Tibial nerve (tissue), 4 donors: Measurements from ENCODE around the gene ZAR1. TPM values are rescaled to one million over a fixed set of nuclear protein-coding genes. Genes with fewer than 3 reads are reported as not detected.
"Not testable (repeated sequence)": the region's sequence is repeated elsewhere in the genome, so short reads cannot be mapped to it uniquely, and the experiment has no call there.

ENCODE experiments used
- DNase-seq, 2 donors: peaks; one replicate each; pipeline ENCODE4 v3.0.0-alpha.2; 2019; ENCODE audit warnings: low spot score in 2 of 2
- H3K27ac ChIP-seq, 4 donors: fragments of 200-600 bp; sonication (generic) in 3 of 4; one replicate each; pipeline ENCODE4 v1.5.1; 2017 to 2019; ENCODE audit warnings: mild to moderate bottlenecking in 1 of 4
- H3K27me3 ChIP-seq, 2 donors: fragments of 200-600 bp; sonication (generic) in 1 of 2; one replicate each; pipeline versions ENCODE4 v1.5.1 to v1.6.0; 2017 to 2019
- H3K36me3 ChIP-seq, 3 donors: fragments of 200-600 bp; sonication (generic); one replicate each; pipeline ENCODE4 v1.5.1; 2018 to 2019
- H3K4me1 ChIP-seq, 4 donors: fragments of 200-600 bp; sonication (generic) in 3 of 4; one replicate each; pipeline ENCODE4 v1.5.1; 2017 to 2019
- H3K4me3 ChIP-seq, 4 donors: fragments of 200-600 bp; sonication (generic) in 3 of 4; one replicate each; pipeline ENCODE4 v1.5.1; 2017 to 2019; ENCODE audit warnings: mild to moderate bottlenecking in 1 of 4, moderate library complexity in 1 of 4
- H3K9me3 ChIP-seq, 4 donors: fragments of 200-600 bp; sonication (generic) in 3 of 4; one replicate each; pipeline ENCODE4 v1.5.1; 2017 to 2019
- EP300 ChIP-seq, 2 donors: sonication (generic); formaldehyde crosslinking; IDR thresholded peaks; one replicate each; pipeline ENCODE4 v1.6.1; 2017; ENCODE audit warnings: antibody characterized with exemption in 2 of 2, mild to moderate bottlenecking in 1 of 2
- POLR2A ChIP-seq, 2 donors: fragments of 450-650 bp; IDR thresholded peaks; one replicate each; pipeline ENCODE4 v1.6.1; 2017; ENCODE audit warnings: antibody characterized with exemption in 2 of 2, mild to moderate bottlenecking in 2 of 2, moderate library complexity in 2 of 2
- WGBS, 2 donors: methylation state at CpG; one replicate each; pipeline ENCODE4 v1.1.5; 2018; 5-methylcytosine and 5-hydroxymethylcytosine counted together
- total RNA-seq, 4 donors: library from RNA; depleted of rRNA; stranded (reverse); fragments of >200 nt; gene quantifications; one replicate each; pipeline ENCODE4 v1.1.0, GENCODE V29; 2016
- TF ChIP-seq, protein P1 (sequence below), 5 experiments: fragments of 200-600 bp in 3 of 5; fragments of 450-650 bp in 2 of 5; sonication (generic) in 3 of 5; IDR thresholded peaks; one replicate each; pipeline ENCODE4 v1.5.1; 2016 to 2019; ENCODE audit warnings: antibody characterized with exemption in 5 of 5, mild to moderate bottlenecking in 3 of 5, moderate library complexity in 2 of 5

Gene ZAR1
- total RNA-seq, 4 donors from 2014 or later: 1.3 TPM; not detected in 3

DNA sequence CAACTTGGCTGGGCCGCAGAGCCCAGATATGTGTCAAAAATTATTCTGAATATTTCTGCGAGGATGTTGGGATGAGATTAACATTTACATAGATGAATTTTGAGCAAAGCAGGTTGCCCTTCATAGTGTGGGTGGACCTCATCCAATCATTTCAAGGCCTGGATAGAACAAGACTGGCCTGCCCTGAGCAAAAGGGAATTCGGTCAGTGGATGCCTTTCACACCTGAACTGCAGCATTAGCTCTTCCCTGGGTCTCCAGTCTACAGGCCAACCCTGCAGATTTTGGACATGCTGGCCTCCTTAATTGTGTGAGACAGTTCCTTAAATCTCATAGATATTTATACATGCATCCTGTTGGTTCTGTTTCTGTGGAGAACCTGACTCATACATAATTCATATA lies 39.3 kb upstream of the ZAR1 start:
- Histone ChIP-seq H3K27me3 (no peaks in the 10 kb centered on the region), H3K27ac (no peak overlapping the region), H3K4me1 (no peaks in the 10 kb centered on the region), H3K9me3 (peaks cover 0 to 4% (median 0%) of the 10 kb centered on the region in 4 donors), H3K4me3 (no peak overlapping the region), H3K36me3 (no peaks in the 10 kb centered on the region)
- 82 to 88% methylated on average over 3 of the region's 3 CpGs for WGBS, 2 donors
- TF ChIP-seq EP300 (IDR thresholded peaks at IDR 0.05) (no peak), POLR2A (IDR thresholded peaks at IDR 0.05) (no peak)
- TF ChIP-seq, protein P1, sequence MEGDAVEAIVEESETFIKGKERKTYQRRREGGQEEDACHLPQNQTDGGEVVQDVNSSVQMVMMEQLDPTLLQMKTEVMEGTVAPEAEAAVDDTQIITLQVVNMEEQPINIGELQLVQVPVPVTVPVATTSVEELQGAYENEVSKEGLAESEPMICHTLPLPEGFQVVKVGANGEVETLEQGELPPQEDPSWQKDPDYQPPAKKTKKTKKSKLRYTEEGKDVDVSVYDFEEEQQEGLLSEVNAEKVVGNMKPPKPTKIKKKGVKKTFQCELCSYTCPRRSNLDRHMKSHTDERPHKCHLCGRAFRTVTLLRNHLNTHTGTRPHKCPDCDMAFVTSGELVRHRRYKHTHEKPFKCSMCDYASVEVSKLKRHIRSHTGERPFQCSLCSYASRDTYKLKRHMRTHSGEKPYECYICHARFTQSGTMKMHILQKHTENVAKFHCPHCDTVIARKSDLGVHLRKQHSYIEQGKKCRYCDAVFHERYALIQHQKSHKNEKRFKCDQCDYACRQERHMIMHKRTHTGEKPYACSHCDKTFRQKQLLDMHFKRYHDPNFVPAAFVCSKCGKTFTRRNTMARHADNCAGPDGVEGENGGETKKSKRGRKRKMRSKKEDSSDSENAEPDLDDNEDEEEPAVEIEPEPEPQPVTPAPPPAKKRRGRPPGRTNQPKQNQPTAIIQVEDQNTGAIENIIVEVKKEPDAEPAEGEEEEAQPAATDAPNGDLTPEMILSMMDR (IDR thresholded peaks at IDR 0.05): no peak
- DNase-seq: no peak

DNA sequence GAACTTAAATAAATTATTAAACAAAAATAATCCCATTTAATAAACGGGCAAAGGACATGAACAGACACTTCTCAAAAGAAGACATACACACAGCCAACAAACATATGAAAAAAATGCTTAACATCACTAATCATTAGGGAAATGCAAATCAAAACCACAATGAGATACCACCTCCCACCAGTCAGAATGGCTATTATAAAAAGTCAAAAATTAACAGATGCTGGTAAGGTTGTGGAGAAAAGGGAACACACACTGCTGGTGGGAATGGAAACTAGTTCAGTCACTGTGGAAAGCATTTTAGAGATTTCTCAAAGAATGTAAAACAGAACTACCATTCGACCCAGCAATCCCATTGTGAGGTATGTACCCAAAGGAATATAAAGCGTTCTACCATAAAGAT lies 38.4 kb upstream of the ZAR1 start:
- H3K36me3 ChIP-seq, H3K4me3 ChIP-seq, H3K27me3 ChIP-seq, H3K27ac ChIP-seq, DNase-seq, H3K4me1 ChIP-seq: not testable (repeated sequence)
- 85 to 87% methylated on average over 3 of the region's 3 CpGs for WGBS, 2 donors
- H3K9me3 ChIP-seq: peaks cover 0 to 14% (median 0%) of the 10 kb centered on the region in 4 donors

DNA sequence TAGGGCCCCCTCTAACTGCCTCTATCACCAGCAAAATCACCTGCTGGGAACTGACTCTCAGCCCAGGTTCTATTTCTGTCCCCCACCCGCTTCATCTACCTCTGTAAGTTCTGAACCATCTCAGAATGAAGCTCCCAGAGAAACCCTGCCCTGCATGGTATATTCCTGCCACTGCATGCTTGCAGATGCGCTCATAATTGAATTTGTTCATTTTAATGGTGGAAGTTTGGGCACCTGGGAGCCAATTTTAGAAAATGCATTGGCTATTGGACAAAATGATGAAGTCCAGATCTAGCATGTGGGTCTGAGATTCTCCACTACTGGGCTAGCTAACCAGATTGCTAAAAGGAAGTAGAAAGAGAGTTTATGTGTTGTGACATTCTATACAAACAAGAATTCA lies 35.5 kb upstream of the ZAR1 start:
- TF ChIP-seq, protein P1 (IDR thresholded peaks at IDR 0.05): no peak
- no peak for TF ChIP-seq EP300 (IDR thresholded peaks at IDR 0.05)
- no peak for TF ChIP-seq POLR2A (IDR thresholded peaks at IDR 0.05)
- Histone ChIP-seq H3K27me3 (no peaks in the 10 kb centered on the region), H3K9me3 (peaks cover 0 to 23% (median 0%) of the 10 kb centered on the region in 4 donors), H3K4me3 (no peak overlapping the region), H3K4me1 (no peaks in the 10 kb centered on the region), H3K27ac (no peak overlapping the region), H3K36me3 (no peaks in the 10 kb centered on the region)
- DNase-seq: no peak
- 93 to 94% methylated on average over 2 of the region's 2 CpGs for WGBS, 2 donors

DNA sequence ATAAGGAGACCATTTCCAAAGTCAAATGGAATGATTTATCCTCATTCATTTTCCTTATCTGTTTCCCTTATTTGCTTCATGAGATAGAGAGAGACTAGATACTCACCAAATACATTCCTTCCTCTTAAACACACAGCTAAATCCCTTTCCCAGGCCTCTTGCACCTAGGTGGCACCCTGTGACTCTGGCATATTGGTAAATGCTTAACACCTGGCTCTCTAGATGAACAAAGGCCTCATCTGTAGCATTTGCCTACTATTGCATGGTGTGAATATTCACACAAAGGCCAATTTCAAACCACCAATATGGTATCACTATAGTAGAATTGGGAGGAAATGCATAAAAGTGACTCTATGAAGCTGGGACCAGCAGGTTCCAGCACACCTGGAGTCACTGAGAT lies 29.1 kb upstream of the ZAR1 start:
- Histone ChIP-seq H3K36me3 (no peaks in the 10 kb centered on the region), H3K4me1 (no peaks in the 10 kb centered on the region), H3K4me3 (no peak overlapping the region), H3K27me3 (no peaks in the 10 kb centered on the region), H3K27ac (no peak overlapping the region), H3K9me3 (peaks cover 0 to 16% (median 0%) of the 10 kb centered on the region in 4 donors)
- TF ChIP-seq EP300 (IDR thresholded peaks at IDR 0.05) (no peak), POLR2A (IDR thresholded peaks at IDR 0.05) (no peak)
- TF ChIP-seq, protein P1 (IDR thresholded peaks at IDR 0.05): no peak
- DNase-seq: no peak

DNA sequence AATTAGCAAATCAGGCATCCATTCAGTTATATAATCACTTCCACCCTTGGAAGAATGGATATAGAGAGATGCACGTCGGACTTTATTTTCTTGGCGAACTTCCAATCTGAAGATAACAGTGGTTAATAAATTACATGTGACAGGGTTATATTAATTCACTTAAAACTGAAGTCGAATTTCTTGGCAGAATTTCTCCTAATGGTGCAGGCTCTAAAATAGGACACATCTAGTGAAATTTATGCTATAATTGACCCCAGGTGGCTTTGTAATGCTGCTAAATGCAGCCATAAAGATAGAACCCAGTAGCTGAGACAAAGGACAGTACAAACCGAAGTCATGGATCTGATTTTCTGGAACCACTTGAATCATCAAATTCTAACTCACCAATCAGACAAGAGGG lies 27.7 kb upstream of the ZAR1 start:
- Histone ChIP-seq H3K4me1 (no peaks in the 10 kb centered on the region), H3K9me3 (peaks cover 0 to 2% (median 0%) of the 10 kb centered on the region in 4 donors), H3K27ac (no peak overlapping the region), H3K27me3 (no peaks in the 10 kb centered on the region), H3K36me3 (no peaks in the 10 kb centered on the region), H3K4me3 (no peak overlapping the region)
- 38 to 51% methylated on average over 5 of the region's 5 CpGs for WGBS, 2 donors
- TF ChIP-seq, protein P1 (IDR thresholded peaks at IDR 0.05): no peak
- TF ChIP-seq POLR2A (IDR thresholded peaks at IDR 0.05) (no peak), EP300 (IDR thresholded peaks at IDR 0.05) (no peak)
- DNase-seq: no peak

DNA sequence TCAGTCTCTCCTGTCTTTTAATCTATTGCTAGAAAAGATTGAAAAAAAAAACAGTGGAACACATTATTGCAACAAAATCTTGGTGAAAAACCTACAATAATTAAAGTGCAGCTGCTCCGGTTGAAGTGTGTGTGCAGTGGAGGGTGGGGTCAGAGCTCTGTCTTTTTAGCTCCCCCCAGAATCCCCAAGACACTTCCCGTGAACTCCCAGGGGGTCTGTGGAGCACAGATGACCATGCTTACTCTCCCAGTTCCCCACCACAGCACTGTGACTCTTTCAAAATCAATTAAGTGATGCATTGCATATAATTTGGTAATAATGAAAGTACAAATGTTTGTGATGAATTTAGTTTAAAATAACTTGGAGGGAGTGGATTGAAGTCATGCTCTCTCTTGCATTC lies 22.6 kb upstream of the ZAR1 start:
- H3K4me1 ChIP-seq: no peaks in the 10 kb centered on the region
- DNase-seq: no peak
- H3K27ac ChIP-seq: no peak overlapping the region
- TF ChIP-seq EP300 (IDR thresholded peaks at IDR 0.05) (no peak), POLR2A (IDR thresholded peaks at IDR 0.05) (no peak)
- TF ChIP-seq, protein P1 (IDR thresholded peaks at IDR 0.05): no peak
- no peaks in the 10 kb centered on the region for H3K36me3 ChIP-seq
- no peaks in the 10 kb centered on the region for H3K9me3 ChIP-seq
- 48 to 50% methylated on average over 2 of the region's 2 CpGs for WGBS, 2 donors
- no peaks in the 10 kb centered on the region for H3K27me3 ChIP-seq
- no peak overlapping the region for H3K4me3 ChIP-seq
